HFFc6 (cell line): ENCODE data around the gene VEPH1. TPM values are rescaled to one million over a fixed set of nuclear protein-coding genes. Genes with fewer than 3 reads are reported as not detected.
A peak's percentile ranks its signal among the peaks of the same experiment; 100 is the strongest.

Source experiments
- DNase-seq: peaks from one replicate; pipeline ENCODE4 v3.0.0-alpha.2; 2018
- H3K27ac Mint-ChIP-seq: 2 replicates; pipeline ENCODE4 v1.8.0; 2020; ENCODE audit warnings: mild to moderate bottlenecking, mixed read lengths
- H3K27me3 Mint-ChIP-seq: 2 replicates; pipeline ENCODE4 v1.8.0; 2021; ENCODE audit warnings: mild to moderate bottlenecking, moderate library complexity, mixed read lengths; ENCODE audit not compliant: insufficient read depth
- H3K36me3 Mint-ChIP-seq: 2 replicates; pipeline ENCODE4 v1.8.0; 2021; ENCODE audit warnings: low read depth, mixed read lengths
- H3K4me1 Mint-ChIP-seq: 2 replicates; pipeline ENCODE4 v1.8.0; 2020; ENCODE audit warnings: low read depth, mixed read lengths
- H3K4me3 Mint-ChIP-seq: 2 replicates; pipeline ENCODE4 v1.8.0; 2020; ENCODE audit warnings: mild to moderate bottlenecking, moderate library complexity, mixed read lengths
- H3K9me3 Mint-ChIP-seq: 2 replicates; pipeline ENCODE4 v1.8.0; 2020; ENCODE audit warnings: mild to moderate bottlenecking, mixed read lengths
- CTCF ChIP-seq: fragments of 200-600 bp; sonication (generic); IDR thresholded peaks from 2 replicates; pipeline ENCODE4 v1.5.0; 2021; ENCODE audit warnings: antibody characterized with exemption, mild to moderate bottlenecking
- long read RNA-seq: library from polyadenylated mRNA; unstranded; transcript quantifications from one replicate; pipeline ENCODE4 v2.0.0, GENCODE V29; 2019
- total RNA-seq, 6 experiments: library from RNA; stranded (reverse); fragmentation: NEBNext Ultra II Directional; extraction: Animal tissue kit (Norgen Biotek cat#: 25700); gene quantifications; 2 replicates in 1 of 6; 3 replicates in 5 of 6; pipeline ENCODE4 v1.2.3, GENCODE V29; 2021

VEPH1 gene
- 10 to 100 TPM; 33.3 to 72.7 (median 63.8) TPM for total RNA-seq
- long read RNA-seq, partial matches to known transcripts: 14 of 32 reads
- long read RNA-seq, other reads (novel, unspliced or antisense): 16 of 32 reads

DNA sequence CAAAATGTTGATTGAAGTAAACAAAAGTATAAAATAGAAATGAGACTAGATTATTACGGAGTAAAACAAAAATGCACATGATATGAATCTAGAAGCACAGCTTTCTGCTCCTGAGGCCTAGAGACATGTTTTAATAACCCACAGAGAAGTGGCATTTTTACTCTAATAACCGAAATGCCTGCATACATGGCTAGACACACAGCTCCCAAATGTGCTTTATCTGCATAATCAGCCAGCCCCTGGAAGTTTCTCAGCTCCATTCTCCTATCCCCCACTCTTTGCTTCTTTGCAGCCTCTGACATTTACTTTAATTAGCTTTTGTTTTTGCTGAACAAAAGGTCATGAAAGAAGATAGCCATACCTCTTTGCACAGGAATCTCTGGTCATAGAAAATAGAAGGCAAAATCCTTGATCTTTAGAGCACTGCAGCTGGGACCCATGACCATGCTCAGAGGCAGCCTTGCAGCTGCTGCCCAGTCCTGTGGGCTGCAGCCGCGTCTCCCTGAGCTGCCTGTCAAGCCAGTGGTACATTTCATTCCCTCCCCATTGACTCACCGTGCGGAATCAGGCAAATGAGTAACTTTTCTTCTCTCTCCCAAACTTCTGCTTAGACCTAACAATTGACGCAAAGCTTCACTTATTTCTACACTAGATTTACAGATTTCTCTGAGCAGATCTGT, at the start of gene VEPH1:
Gene VEPH1, minus strand, starts transcription at position 501 of the 680 bp plus-strand sequence. CDS start 8,067 bp downstream, outside the sequence.
- DNase-seq: peak; percentile 35
- H3K27me3 Mint-ChIP-seq: no peaks in the 10 kb centered on the region
- peak within 1 kb of the TSS; percentile 29 for H3K27ac Mint-ChIP-seq
- H3K4me1 Mint-ChIP-seq: peaks cover 48% of the 10 kb centered on the region
- H3K36me3 Mint-ChIP-seq: peaks cover 33% of the 10 kb centered on the region; the same call in 1 of the 2 replicates
- no peak within 1 kb of the TSS; the same call in 1 of the 2 replicates for H3K4me3 Mint-ChIP-seq
- TF ChIP-seq CTCF: no peak
- H3K9me3 Mint-ChIP-seq: no peaks in the 10 kb centered on the region

DNA sequence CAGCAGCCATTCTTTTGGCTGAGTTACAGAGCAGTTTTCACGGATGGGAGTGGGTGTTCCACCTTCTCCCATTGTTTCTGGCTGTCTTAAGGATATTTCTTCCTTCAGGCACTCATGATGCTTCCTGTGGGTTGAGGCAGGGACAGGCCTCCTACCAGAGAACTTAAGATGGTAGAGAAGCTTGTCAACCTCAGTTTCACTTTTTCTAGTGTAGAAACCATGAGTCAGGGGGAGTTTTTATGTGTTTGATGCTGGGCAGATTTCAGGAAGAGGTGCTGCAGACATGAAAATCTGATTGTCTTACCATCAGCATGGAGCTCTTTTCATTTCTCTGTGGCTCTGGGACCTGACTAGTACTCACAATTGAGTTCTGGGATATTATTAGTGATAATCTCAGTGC, 48.7 kb upstream of the VEPH1 start:
- peaks cover 5% of the 10 kb centered on the region; the same call in 1 of the 2 replicates for H3K9me3 Mint-ChIP-seq
- DNase-seq: no peak
- H3K36me3 Mint-ChIP-seq: peaks cover 8% of the 10 kb centered on the region; the same call in 1 of the 2 replicates
- H3K27ac Mint-ChIP-seq: no peak overlapping the region
- no peaks in the 10 kb centered on the region; the same call in 1 of the 2 replicates for H3K27me3 Mint-ChIP-seq
- H3K4me1 Mint-ChIP-seq: peaks cover 6% of the 10 kb centered on the region; the same call in 1 of the 2 replicates
- H3K4me3 Mint-ChIP-seq: no peak overlapping the region
- no peak for TF ChIP-seq CTCF

DNA sequence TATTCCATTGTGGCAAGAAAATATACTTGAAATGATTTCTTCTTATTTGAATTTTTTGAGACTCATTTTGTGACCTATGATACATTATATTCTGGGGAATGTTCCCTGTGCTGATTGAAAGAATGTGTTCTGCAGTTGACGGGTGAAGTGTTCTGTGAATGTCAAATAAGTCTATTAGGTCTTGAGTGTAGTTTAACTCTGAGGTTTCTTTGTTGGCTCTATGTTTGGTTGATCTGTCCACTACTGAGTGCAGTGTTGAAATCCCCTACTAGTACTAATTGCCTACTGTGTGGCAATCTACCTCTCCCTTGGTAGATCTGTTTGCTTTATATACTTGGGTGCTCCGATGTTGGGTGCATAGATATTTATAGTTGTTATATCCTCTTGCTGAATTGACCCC, 46.3 kb upstream of the VEPH1 start:
- no peaks in the 10 kb centered on the region; the same call in 1 of the 2 replicates for H3K27me3 Mint-ChIP-seq
- no peak for DNase-seq
- peaks cover 5% of the 10 kb centered on the region; the same call in 1 of the 2 replicates for H3K9me3 Mint-ChIP-seq
- H3K4me1 Mint-ChIP-seq: peaks cover 9% of the 10 kb centered on the region; the same call in 1 of the 2 replicates
- TF ChIP-seq CTCF: no peak
- H3K36me3 Mint-ChIP-seq: peaks cover 8% of the 10 kb centered on the region; the same call in 1 of the 2 replicates
- no peak overlapping the region for H3K4me3 Mint-ChIP-seq
- H3K27ac Mint-ChIP-seq: no peak overlapping the region

DNA sequence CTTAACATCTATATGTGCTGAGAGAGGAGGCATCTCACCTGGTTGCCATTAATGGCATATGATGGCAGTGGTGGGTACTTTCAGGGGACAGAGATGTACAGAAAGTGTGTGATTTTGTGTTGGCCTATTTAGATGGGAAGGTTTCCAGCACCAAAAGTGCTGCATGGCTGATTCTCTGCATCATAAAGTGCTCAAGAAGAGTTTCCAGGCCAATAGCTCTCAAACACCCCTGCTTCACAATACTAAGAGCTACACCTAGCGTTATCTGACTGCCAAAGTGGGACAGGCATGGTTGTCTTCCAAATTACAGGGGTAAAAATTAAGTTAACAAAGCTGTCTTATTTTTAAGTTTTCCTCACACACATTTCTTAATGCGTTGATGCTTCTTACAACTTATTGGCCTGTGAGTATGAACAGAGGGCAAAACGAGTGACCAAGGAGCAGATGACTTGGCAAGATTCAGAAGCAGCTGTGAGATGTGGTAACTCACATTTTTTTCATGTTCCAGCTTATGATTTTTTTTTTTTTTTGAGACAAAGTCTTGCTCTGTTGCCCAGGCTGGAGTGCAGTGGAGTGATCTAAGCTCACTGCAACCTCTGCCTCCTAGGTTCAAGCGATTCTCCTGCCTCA, 41.4 kb upstream of the VEPH1 start:
- no peak for TF ChIP-seq CTCF
- H3K27me3 Mint-ChIP-seq: no peaks in the 10 kb centered on the region; the same call in 1 of the 2 replicates
- H3K9me3 Mint-ChIP-seq: peaks cover 6% of the 10 kb centered on the region; the same call in 1 of the 2 replicates
- no peak for DNase-seq
- 0 out of 2 replicates have a peak, but pooled peaks cover 4% of the 10 kb centered on the region for H3K36me3 Mint-ChIP-seq
- H3K4me1 Mint-ChIP-seq: peaks cover 26% of the 10 kb centered on the region
- peak overlapping the region; percentile 32; the same call in 1 of the 2 replicates for H3K4me3 Mint-ChIP-seq
- H3K27ac Mint-ChIP-seq: no peak overlapping the region; the same call in 1 of the 2 replicates

- 0 out of 2 replicates have a peak, but pooled peaks cover 4% of the 10 kb centered on the region for H3K36me3 Mint-ChIP-seq
- peaks cover 6% of the 10 kb centered on the region; the same call in 1 of the 2 replicates for H3K9me3 Mint-ChIP-seq
- DNase-seq: no peak
- no peak; the same call in 1 of the 2 replicates for TF ChIP-seq CTCF
- H3K4me3 Mint-ChIP-seq: peak overlapping the region; percentile 82
- H3K27ac Mint-ChIP-seq: peak overlapping the region; percentile 72; the same call in 1 of the 2 replicates
- peaks cover 26% of the 10 kb centered on the region for H3K4me1 Mint-ChIP-seq
- H3K27me3 Mint-ChIP-seq: no peaks in the 10 kb centered on the region; the same call in 1 of the 2 replicates
Observed at GRCh38 chr3:157543501-157544035, 40.4 kb upstream of the VEPH1 start.
